Kidney (tissue), 14 donors: ENCODE data around the gene DRC3. TPM values are rescaled to one million over a fixed set of nuclear protein-coding genes. Genes with fewer than 3 reads are reported as not detected.

Source experiments
- DNase-seq, 5 donors: peaks; one replicate each; pipeline ENCODE4 v3.0.0-alpha.2; 2013 to 2020
- FAIRE-seq: peaks from 2 replicates; lab custom pipeline; 2012; peaks lifted over from hg19 to GRCh38; lab: Jason Lieb, UNC
- H3K27ac ChIP-seq, 2 donors: one replicate each; pipeline ENCODE4 v1.7.0; 2013; ENCODE audit warnings: low read depth in 2 of 2, low read length in 2 of 2, inconsistent platforms in 1 of 2
- H3K27me3 ChIP-seq: one replicate; pipeline ENCODE4 v1.7.1; 2013; ENCODE audit warnings: low read length, inconsistent platforms; ENCODE audit not compliant: control insufficient read depth, insufficient read depth
- H3K36me3 ChIP-seq, 3 donors: one replicate each; pipeline versions ENCODE4 v1.7.0 to v1.7.1; 2013; ENCODE audit warnings: low read length in 3 of 3, control low read depth in 1 of 3, inconsistent platforms in 1 of 3; ENCODE audit not compliant: insufficient read depth in 3 of 3, control insufficient read depth in 2 of 3
- H3K4me1 ChIP-seq, 3 donors: one replicate each; pipeline versions ENCODE4 v1.7.0 to v1.7.1; 2013; ENCODE audit warnings: low read length in 3 of 3, inconsistent platforms in 1 of 3, low read depth in 1 of 3; ENCODE audit not compliant: control insufficient read depth in 2 of 3, insufficient read depth in 2 of 3
- H3K4me3 ChIP-seq, 3 donors: one replicate each; pipeline versions ENCODE4 v1.7.0 to v1.8.1; 2013; ENCODE audit warnings: low read length in 3 of 3, control low read depth in 1 of 3, inconsistent platforms in 1 of 3
- H3K9ac ChIP-seq, 3 donors: one replicate each; pipeline versions ENCODE4 v1.7.0 to v1.7.1; 2013; ENCODE audit warnings: low read length in 3 of 3, control low read depth in 1 of 3, inconsistent platforms in 1 of 3
- H3K9me3 ChIP-seq, 3 donors: one replicate each; pipeline versions ENCODE4 v1.7.0 to v1.7.1; 2013; ENCODE audit warnings: low read length in 3 of 3, control low read depth in 1 of 3, inconsistent platforms in 1 of 3; ENCODE audit not compliant: control insufficient read depth in 2 of 3, insufficient read depth in 1 of 3
- CTCF ChIP-seq: IDR thresholded peaks from 3 replicates; pipeline ENCODE4 v1.5.1; 2012; ENCODE audit warnings: mild to moderate bottlenecking, moderate library complexity, borderline replicate concordance; ENCODE audit not compliant: insufficient read depth; ENCODE audit errors: extremely low read depth
- intact Hi-C: fragments of 100-400 bp; cut with DNase I; formaldehyde crosslinking; loops from one replicate; pipeline ENCODE4 v1.11.1; 2022
- polyA plus RNA-seq: library from polyadenylated mRNA; stranded (reverse); fragments of 350-450 nt; fragmentation: Illumina TruSeq; extraction: RNeasy Lipid Tissue Mini Kit (QIAGEN cat#74804); gene quantifications from one replicate; pipeline ENCODE4 v1.2.3, GENCODE V29; 2014; ENCODE audit warnings: low read depth, low replicate concordance; ENCODE audit not compliant: insufficient read depth
- total RNA-seq: library from RNA; stranded (reverse); fragmentation: NEBNext Ultra II Directional; extraction: Animal tissue kit (Norgen Biotek cat#: 25700); gene quantifications from one replicate; pipeline ENCODE4 v1.2.1, GENCODE V29; 2021
- donor health status: control.
- donor health status: control.
- donor health status: control.
- donor health status: control.
- donor health status: control.
- donor health status: DM: yes; HTN: yes; CAD: no.
- donor health status: Normal renal cell carcinoma (clear cell type).

DRC3 gene
- total and polyA plus RNA-seq, 2 donors from 2014 or later = 8.6 to 17.3 TPM

- intact Hi-C loops = no loop called here
- no peak for TF ChIP-seq CTCF
- Histone ChIP-seq H3K27ac (no peak overlapping the region), H3K9me3 (no peaks in the 10 kb centered on the region), H3K9ac (no peak overlapping the region), H3K27me3 (no peaks in the 10 kb centered on the region), H3K36me3 (no peaks in the 10 kb centered on the region), H3K4me3 (no peak overlapping the region), H3K4me1 (peaks cover 0 to 46% (median 37%) of the 10 kb centered on the region in 3 donors)
- no peak for DNase-seq
- no peak for FAIRE-seq
These were observed 38.9 kb upstream of the DRC3 start for GRCh38 chr17:17933775-17934174.

GRCh38 chr17:17934214-17934613 lies 38.4 kb upstream of the DRC3 start:
- Histone ChIP-seq H3K36me3 (no peaks in the 10 kb centered on the region), H3K9me3 (no peaks in the 10 kb centered on the region), H3K27ac (no peak overlapping the region), H3K27me3 (no peaks in the 10 kb centered on the region), H3K4me3 (no peak overlapping the region), H3K9ac (no peak overlapping the region), H3K4me1 (peaks cover 0 to 49% (median 34%) of the 10 kb centered on the region in 3 donors)
- FAIRE-seq (no peak), DNase-seq (no peak)
- intact Hi-C loops = no loop called here
- TF ChIP-seq CTCF = no peak

GRCh38 chr17:17934806-17935205 lies 37.9 kb upstream of the DRC3 start:
- no peak for DNase-seq
- Histone ChIP-seq H3K4me1 (peaks cover 0 to 51% (median 31%) of the 10 kb centered on the region in 3 donors), H3K36me3 (no peaks in the 10 kb centered on the region), H3K4me3 (no peak overlapping the region), H3K27me3 (no peaks in the 10 kb centered on the region), H3K9ac (no peak overlapping the region), H3K27ac (no peak overlapping the region), H3K9me3 (no peaks in the 10 kb centered on the region)
- no peak for TF ChIP-seq CTCF
- intact Hi-C loops = no loop called here
- FAIRE-seq = no peak
